Stimulated activated CD4-positive, alpha-beta T cell treated with anti-CD3 and anti-CD28 coated beads, Interleukin-15, amount 100 ng/mL, for 48 hours (primary cell): ENCODE measurements around the gene CMTM2.
"Not testable (repeated sequence)": the region's sequence is repeated elsewhere in the genome, so short reads cannot be mapped to it uniquely, and the experiment has no call there.

Experiments used
- DNase-seq, 2 donors: peaks; one replicate each; pipeline ENCODE4 v3.0.0-alpha.2; 2020; ENCODE audit warnings: low read depth in 2 of 2

The CMTM2 gene

GRCh38 chr16:66552286-66553177 lies 26.7 kb upstream of the CMTM2 start, which contains the start of gene CKLF:
TSS of gene CKLF (plus strand) at chr16:66552576. CDS start at chr16:66552716, 140 bp downstream.
- peak; percentile 84 to 87 for DNase-seq

- no peak for DNase-seq
Observed at GRCh38 chr16:66553223-66553622, 26.0 kb upstream of the CMTM2 start.

- DNase-seq = no peak
Observed at GRCh38 chr16:66554021-66554420, 25.2 kb upstream of the CMTM2 start.

GRCh38 chr16:66554495-66554894 lies 24.8 kb upstream of the CMTM2 start:
- no peak for DNase-seq

GRCh38 chr16:66560107-66560506 lies 19.2 kb upstream of the CMTM2 start:
- DNase-seq = no peak

GRCh38 chr16:66561381-66562080 lies 17.7 kb upstream of the CMTM2 start:
- DNase-seq = no peak

- no peak for DNase-seq
Observed at GRCh38 chr16:66562409-66562808, 16.9 kb upstream of the CMTM2 start.

GRCh38 chr16:66562986-66563385 lies 16.3 kb upstream of the CMTM2 start:
- DNase-seq = no peak

- DNase-seq = no peak
Observed at GRCh38 chr16:66563574-66564334, 15.5 kb upstream of the CMTM2 start.

- DNase-seq = no peak
Observed at GRCh38 chr16:66566051-66566901, 13.0 kb upstream of the CMTM2 start, which contains the start of gene CMTM1. TSS of gene CMTM1 (plus strand) at chr16:66566439. CDS start at chr16:66566514, 75 bp downstream.

GRCh38 chr16:66567270-66567669 lies 12.0 kb upstream of the CMTM2 start:
- not testable (repeated sequence) for DNase-seq

- no peak for DNase-seq
Observed at GRCh38 chr16:66568355-66568754, 10.9 kb upstream of the CMTM2 start.

- DNase-seq = no peak
Observed at GRCh38 chr16:66569131-66569530, 10.1 kb upstream of the CMTM2 start.

GRCh38 chr16:66569827-66570405 lies 9.3 kb upstream of the CMTM2 start:
- no peak for DNase-seq

GRCh38 chr16:66572356-66572755 lies 6.9 kb upstream of the CMTM2 start:
- no peak for DNase-seq

GRCh38 chr16:66574081-66574480 lies 5.2 kb upstream of the CMTM2 start:
- no peak for DNase-seq

- DNase-seq = no peak
Observed at GRCh38 chr16:66574531-66574930, 4.7 kb upstream of the CMTM2 start.

- no peak for DNase-seq
Observed at GRCh38 chr16:66575060-66575459, 4.2 kb upstream of the CMTM2 start.

GRCh38 chr16:66576296-66576695 lies 3.0 kb upstream of the CMTM2 start:
- DNase-seq = no peak

GRCh38 chr16:66580605-66581209 lies 1.4 kb downstream of the CMTM2 start:
- DNase-seq = no peak
